Frontal cortex (tissue), 4 donors: Measurements from ENCODE around the gene LRGUK. TPM values are rescaled to one million over a fixed set of nuclear protein-coding genes. Genes with fewer than 3 reads are reported as not detected.
"Not testable (repeated sequence)": the region's sequence is repeated elsewhere in the genome, so short reads cannot be mapped to it uniquely, and the experiment has no call there.

ENCODE experiments used
- DNase-seq, 2 donors: peaks; one replicate each; pipeline ENCODE4 v3.0.0; 2012; ENCODE audit warnings: low spot score in 2 of 2
- FAIRE-seq: peaks from 2 replicates; lab custom pipeline; 2012; peaks lifted over from hg19 to GRCh38; lab: Jason Lieb, UNC
- total RNA-seq: library from RNA; depleted of rRNA; stranded (reverse); fragments of >200 nt; gene quantifications from one replicate; pipeline ENCODE4 v1.2.3, GENCODE V29; 2014
- donor health status: control.
- donor health status: control.
- donor health status: control.

LRGUK gene
- total RNA-seq, 1 donor from 2014 or later, result 14.3 TPM

GRCh38 chr7:134212576-134213546, 85.7 kb downstream of the LRGUK start:
- DNase-seq, result no peak
- no peak for FAIRE-seq

- no peak for FAIRE-seq
- no peak for DNase-seq
Observed at GRCh38 chr7:134220236-134220635, 93.1 kb downstream of the LRGUK start.

- DNase-seq, FAIRE-seq: not testable (repeated sequence)
Observed at GRCh38 chr7:134231296-134231695, 104.2 kb downstream of the LRGUK start.

GRCh38 chr7:134234216-134234615, 107.1 kb downstream of the LRGUK start:
- no peak for FAIRE-seq
- no peak for DNase-seq

GRCh38 chr7:134245253-134245652, 118.1 kb downstream of the LRGUK start:
- DNase-seq (no peak), FAIRE-seq (no peak)

- no peak for FAIRE-seq
Observed at GRCh38 chr7:134246347-134246746, 119.2 kb downstream of the LRGUK start.

GRCh38 chr7:134246761-134247160, 119.6 kb downstream of the LRGUK start:
- FAIRE-seq, result no peak
- DNase-seq, result no peak

More at GRCh38 chr7:134246347-134246746, 119.2 kb downstream of the LRGUK start:
- no peak for DNase-seq

GRCh38 chr7:134248196-134248595, 121.1 kb downstream of the LRGUK start:
- DNase-seq (no peak), FAIRE-seq (no peak)

- FAIRE-seq (no peak), DNase-seq (no peak)
Observed at GRCh38 chr7:134254311-134254710, 127.2 kb downstream of the LRGUK start.

- no peak for DNase-seq
- no peak for FAIRE-seq
Observed at GRCh38 chr7:134255814-134256213, 128.7 kb downstream of the LRGUK start.

- FAIRE-seq (no peak), DNase-seq (no peak)
Observed at GRCh38 chr7:134262322-134262721, 135.2 kb downstream of the LRGUK start.

GRCh38 chr7:134276951-134277350, 149.8 kb downstream of the LRGUK start:
- DNase-seq (no peak), FAIRE-seq (no peak)

GRCh38 chr7:134278502-134279153, 151.5 kb downstream of the LRGUK start:
- FAIRE-seq (no peak), DNase-seq (no peak)

- no peak for FAIRE-seq
Observed at GRCh38 chr7:134279336-134279735, 152.2 kb downstream of the LRGUK start.

GRCh38 chr7:134279898-134280297, 152.8 kb downstream of the LRGUK start:
- DNase-seq (no peak), FAIRE-seq (no peak)

More at GRCh38 chr7:134279336-134279735, 152.2 kb downstream of the LRGUK start:
- DNase-seq, result no peak

GRCh38 chr7:134280508-134280907, 153.4 kb downstream of the LRGUK start:
- FAIRE-seq, result no peak
- no peak for DNase-seq

GRCh38 chr7:134284011-134284410, 156.9 kb downstream of the LRGUK start:
- DNase-seq, result no peak
- no peak for FAIRE-seq

- DNase-seq (no peak), FAIRE-seq (no peak)
Observed at GRCh38 chr7:134284952-134285351, 157.8 kb downstream of the LRGUK start.

GRCh38 chr7:134287916-134288659, 160.9 kb downstream of the LRGUK start:
- DNase-seq (no peak), FAIRE-seq (no peak)

GRCh38 chr7:134289423-134289822, 162.3 kb downstream of the LRGUK start:
- no peak for FAIRE-seq

More at GRCh38 chr7:134289423-134289822, 162.3 kb downstream of the LRGUK start:
- no peak for DNase-seq
